SU-DHL-6 (cell line): Measurements from ENCODE around the gene PRPF31.

Source experiments
- H2AFZ ChIP-seq: fragments of 200-600 bp; sonication (generic); 2 replicates; pipeline ENCODE4 v1.6.1; 2014; ENCODE audit warnings: low read depth, mild to moderate bottlenecking, moderate library complexity, mixed read lengths, antibody characterized with exemption, low read length; ENCODE audit not compliant: severe bottlenecking
- H3F3A ChIP-seq: fragments of 200-600 bp; shearing (Covaris generic); 2 replicates; pipeline ENCODE4 v1.6.0; 2016; ENCODE audit warnings: antibody characterized with exemption, mild to moderate bottlenecking; ENCODE audit not compliant: insufficient read depth
- H3K27ac ChIP-seq: fragments of 200-600 bp; sonication (generic); 2 replicates; pipeline ENCODE4 v1.5.1; 2016; ENCODE audit warnings: low read depth, mild to moderate bottlenecking, low read length, moderate library complexity, mixed read lengths
- H3K27me3 ChIP-seq: fragments of 200-600 bp; sonication (generic), shearing (Covaris generic); 2 replicates; pipeline ENCODE4 v1.6.0; 2014; ENCODE audit warnings: mild to moderate bottlenecking, low read length
- H3K36me3 ChIP-seq: fragments of 200-600 bp; sonication (generic); 2 replicates; pipeline ENCODE4 v1.6.1; 2014; ENCODE audit warnings: mild to moderate bottlenecking, low read length, mixed read lengths
- H3K4me2 ChIP-seq: fragments of 300-600, 200-600 bp; shearing (Covaris generic), sonication (generic); 2 replicates; pipeline ENCODE4 v1.6.0; 2014; ENCODE audit warnings: low read length, low read depth, mild to moderate bottlenecking; ENCODE audit not compliant: poor library complexity, severe bottlenecking
- H3K4me3 ChIP-seq: fragments of 200-600 bp; sonication (generic); 2 replicates; pipeline ENCODE4 v1.5.1; 2014; ENCODE audit warnings: antibody characterized with exemption, low read length, mild to moderate bottlenecking, mixed read lengths; ENCODE audit not compliant: insufficient read depth, poor library complexity, severe bottlenecking
- H3K79me2 ChIP-seq: fragments of 200-600 bp; sonication (generic); 2 replicates; pipeline ENCODE4 v1.6.1; 2014; ENCODE audit warnings: mild to moderate bottlenecking, low read length, moderate library complexity; ENCODE audit not compliant: insufficient read depth
- H3K9ac ChIP-seq: fragments of 200-600 bp; sonication (generic); 2 replicates; pipeline ENCODE4 v1.7.0; 2014; ENCODE audit warnings: mild to moderate bottlenecking, low read length
- H3K9me2 ChIP-seq: fragments of 200-600 bp; sonication (generic); replicated peaks from 2 replicates; pipeline ENCODE4 v1.6.1; 2014; ENCODE audit warnings: low read length; ENCODE audit not compliant: insufficient read depth
- H3K9me3 ChIP-seq: fragments of 200-600 bp; sonication (generic); 2 replicates; pipeline ENCODE4 v1.6.1; 2014; ENCODE audit warnings: low read length, mixed read lengths; ENCODE audit not compliant: insufficient read depth
- H4K20me1 ChIP-seq: fragments of 200-600 bp; sonication (generic); 2 replicates; pipeline ENCODE4 v1.6.1; 2014; ENCODE audit warnings: low read depth, mild to moderate bottlenecking, antibody characterized with exemption, low read length, moderate library complexity, mixed read lengths
- EZH2phosphoT487 ChIP-seq: fragments of 200-600 bp; sonication (generic), shearing (Covaris generic); conservative IDR thresholded peaks from 2 replicates; pipeline ENCODE4 v1.6.1; 2018; ENCODE audit warnings: mild to moderate bottlenecking, antibody characterized with exemption, low read length, moderate library complexity, mixed read lengths
- TF ChIP-seq, protein P1 (sequence below): fragments of 200-600 bp; sonication (generic); IDR thresholded peaks from one replicate; pipeline ENCODE4 v1.5.1; 2017; ENCODE audit warnings: antibody characterized with exemption, mild to moderate bottlenecking, low read length, moderate library complexity; ENCODE audit not compliant: insufficient read depth, poor library complexity, severe bottlenecking

Gene PRPF31

DNA sequence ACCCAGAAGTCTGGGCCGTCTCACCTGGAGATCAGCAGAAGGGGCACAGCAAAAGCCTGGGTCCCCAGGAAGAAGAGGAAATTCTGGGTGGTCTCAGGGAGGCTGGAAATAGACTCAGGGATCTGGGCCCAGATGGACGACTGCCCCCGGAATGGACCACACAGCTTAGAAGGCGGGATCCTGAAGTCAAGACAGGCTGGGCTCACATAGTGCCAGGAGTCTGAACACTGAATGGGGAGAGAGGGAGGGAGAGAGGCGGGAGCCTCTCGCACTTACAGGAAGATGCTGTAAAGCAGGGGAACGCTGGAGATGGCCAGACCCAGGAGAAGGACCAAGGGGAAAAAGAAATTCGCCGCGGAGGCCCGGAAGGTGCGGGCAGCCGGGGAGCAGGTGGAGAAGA, 45.3 kb downstream of the PRPF31 start:
- H3K79me2 ChIP-seq: no peaks in the 10 kb centered on the region
- no peaks in the 10 kb centered on the region for H4K20me1 ChIP-seq
- TF ChIP-seq, protein P1, sequence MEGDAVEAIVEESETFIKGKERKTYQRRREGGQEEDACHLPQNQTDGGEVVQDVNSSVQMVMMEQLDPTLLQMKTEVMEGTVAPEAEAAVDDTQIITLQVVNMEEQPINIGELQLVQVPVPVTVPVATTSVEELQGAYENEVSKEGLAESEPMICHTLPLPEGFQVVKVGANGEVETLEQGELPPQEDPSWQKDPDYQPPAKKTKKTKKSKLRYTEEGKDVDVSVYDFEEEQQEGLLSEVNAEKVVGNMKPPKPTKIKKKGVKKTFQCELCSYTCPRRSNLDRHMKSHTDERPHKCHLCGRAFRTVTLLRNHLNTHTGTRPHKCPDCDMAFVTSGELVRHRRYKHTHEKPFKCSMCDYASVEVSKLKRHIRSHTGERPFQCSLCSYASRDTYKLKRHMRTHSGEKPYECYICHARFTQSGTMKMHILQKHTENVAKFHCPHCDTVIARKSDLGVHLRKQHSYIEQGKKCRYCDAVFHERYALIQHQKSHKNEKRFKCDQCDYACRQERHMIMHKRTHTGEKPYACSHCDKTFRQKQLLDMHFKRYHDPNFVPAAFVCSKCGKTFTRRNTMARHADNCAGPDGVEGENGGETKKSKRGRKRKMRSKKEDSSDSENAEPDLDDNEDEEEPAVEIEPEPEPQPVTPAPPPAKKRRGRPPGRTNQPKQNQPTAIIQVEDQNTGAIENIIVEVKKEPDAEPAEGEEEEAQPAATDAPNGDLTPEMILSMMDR: no peak
- no peak for TF ChIP-seq EZH2phosphoT487
- H3K4me3 ChIP-seq: peak overlapping the region; percentile 78
- no peak overlapping the region for H2AFZ ChIP-seq
- no peaks in the 10 kb centered on the region for H3K9me3 ChIP-seq
- peak overlapping the region; percentile 37 for H3K27ac ChIP-seq
- H3K9me2 ChIP-seq: no peaks in the 10 kb centered on the region
- peak overlapping the region; percentile 73 for H3K9ac ChIP-seq
- peak overlapping the region; percentile 61 for H3K4me2 ChIP-seq
- H3F3A ChIP-seq: peaks cover 15% of the 10 kb centered on the region; the same call in 1 of the 2 replicates
- H3K36me3 ChIP-seq: no peaks in the 10 kb centered on the region
- H3K27me3 ChIP-seq: no peaks in the 10 kb centered on the region

DNA sequence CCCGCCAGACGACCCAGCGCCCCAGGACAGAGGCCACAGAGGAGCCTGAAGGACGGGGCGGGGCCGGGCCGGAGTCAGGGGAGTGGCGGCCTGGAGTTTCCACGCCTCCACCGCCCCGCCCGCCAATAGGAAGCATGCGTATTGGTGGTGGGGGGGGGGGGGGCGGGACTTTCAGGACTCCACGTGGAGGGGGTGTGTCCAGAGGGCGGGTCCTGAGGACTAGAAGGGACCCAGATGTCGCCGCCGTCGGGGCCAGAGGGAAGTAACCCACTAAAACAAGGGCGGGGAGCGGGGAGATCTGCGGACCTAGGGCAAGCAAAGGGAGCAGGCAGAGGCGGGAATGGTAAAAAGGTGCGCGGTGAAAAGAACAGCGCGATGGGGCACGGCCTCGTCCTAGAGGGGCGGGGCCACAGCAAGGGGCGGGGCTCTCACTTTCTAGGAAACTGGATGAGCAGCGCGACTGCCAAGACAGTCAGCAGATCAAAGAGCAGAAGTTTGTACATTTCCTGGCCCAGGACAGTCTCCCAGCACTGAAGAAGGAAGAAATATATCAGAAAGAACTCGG, 46.8 kb downstream of the PRPF31 start:
- Histone ChIP-seq H3K4me2 (peak overlapping the region; percentile 24), H3K79me2 (no peaks in the 10 kb centered on the region), H3K9ac (no peak overlapping the region), H3K4me3 (no peak overlapping the region), H3K36me3 (no peaks in the 10 kb centered on the region), H3K9me3 (no peaks in the 10 kb centered on the region), H2AFZ (no peak overlapping the region), H4K20me1 (no peaks in the 10 kb centered on the region), H3K9me2 (no peaks in the 10 kb centered on the region), H3K27me3 (no peaks in the 10 kb centered on the region), H3F3A (peaks cover 15% of the 10 kb centered on the region; the same call in 1 of the 2 replicates), H3K27ac (no peak overlapping the region)
- no peak for TF ChIP-seq EZH2phosphoT487

DNA sequence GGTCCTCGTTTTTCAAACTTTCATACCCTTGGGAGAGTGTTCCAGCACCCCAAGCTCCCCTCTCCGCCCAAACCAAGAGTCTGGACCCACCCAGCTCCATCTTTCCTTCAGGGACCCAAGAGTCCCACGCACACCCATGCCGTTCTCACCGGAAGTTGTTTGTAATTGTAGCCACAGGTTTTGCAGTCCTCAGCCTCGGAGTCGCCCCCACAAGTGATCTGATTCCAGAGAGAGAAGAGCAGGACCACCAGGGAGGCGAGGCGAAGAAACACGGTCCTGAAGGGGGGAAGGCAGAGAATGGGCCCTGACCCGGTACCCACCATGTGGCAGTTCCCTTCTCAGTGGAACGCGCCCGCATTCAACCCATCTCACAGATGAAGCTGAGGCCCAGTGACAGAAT, 47.3 kb downstream of the PRPF31 start:
- H3K79me2 ChIP-seq: no peaks in the 10 kb centered on the region
- H2AFZ ChIP-seq: no peak overlapping the region
- peaks cover 15% of the 10 kb centered on the region; the same call in 1 of the 2 replicates for H3F3A ChIP-seq
- H3K4me2 ChIP-seq: peak overlapping the region; percentile 24
- H4K20me1 ChIP-seq: no peaks in the 10 kb centered on the region
- no peak overlapping the region for H3K27ac ChIP-seq
- H3K9ac ChIP-seq: no peak overlapping the region
- H3K9me3 ChIP-seq: no peaks in the 10 kb centered on the region
- no peak for TF ChIP-seq EZH2phosphoT487
- no peaks in the 10 kb centered on the region for H3K36me3 ChIP-seq
- no peak overlapping the region for H3K4me3 ChIP-seq
- H3K9me2 ChIP-seq: no peaks in the 10 kb centered on the region
- no peaks in the 10 kb centered on the region for H3K27me3 ChIP-seq

DNA sequence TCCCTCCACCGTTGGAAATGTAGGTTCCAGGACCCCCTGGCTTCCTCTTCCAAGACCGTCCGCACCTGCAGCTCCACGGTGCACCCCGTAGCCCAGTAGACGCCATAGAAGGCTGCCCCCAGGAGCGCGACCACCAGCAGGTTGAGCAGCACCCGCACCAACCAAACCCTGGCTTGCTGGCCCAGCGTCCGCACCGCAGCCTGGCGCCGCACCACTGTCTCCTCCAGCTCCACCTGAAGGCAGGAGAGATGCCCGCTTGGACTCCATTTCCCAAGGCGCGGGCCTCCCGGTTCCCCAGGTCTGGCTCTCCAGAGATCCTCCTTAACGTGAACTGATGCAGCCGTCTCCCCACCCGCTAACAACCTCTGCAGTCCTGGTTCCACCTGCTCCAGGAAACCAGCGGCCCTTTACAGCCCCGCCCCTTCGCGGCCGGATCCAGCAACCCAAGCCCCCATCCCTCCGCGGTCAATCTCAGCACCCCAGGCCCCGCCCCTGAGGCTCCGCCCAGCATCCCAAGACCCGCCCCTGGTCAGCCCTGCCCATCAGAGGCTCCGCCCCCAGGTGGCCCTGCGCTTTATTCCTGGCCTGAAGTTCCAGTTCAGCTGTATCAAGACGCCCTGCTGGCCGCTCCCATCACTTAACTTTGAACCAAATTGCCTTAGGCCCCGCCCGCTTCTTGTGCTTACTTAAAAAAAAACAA, 49.0 kb downstream of the PRPF31 start:
- Histone ChIP-seq H3K4me3 (no peak overlapping the region), H2AFZ (no peak overlapping the region), H3K9me3 (no peaks in the 10 kb centered on the region), H3K27me3 (no peaks in the 10 kb centered on the region), H3K9ac (no peak overlapping the region), H4K20me1 (no peaks in the 10 kb centered on the region), H3K9me2 (no peaks in the 10 kb centered on the region), H3K36me3 (no peaks in the 10 kb centered on the region), H3F3A (no peaks in the 10 kb centered on the region), H3K27ac (no peak overlapping the region), H3K79me2 (no peaks in the 10 kb centered on the region), H3K4me2 (no peak overlapping the region)
- no peak for TF ChIP-seq EZH2phosphoT487
- TF ChIP-seq, protein P1: no peak
